Activated CD4-positive, CD25-positive, alpha-beta regulatory T cell (primary cell): ENCODE results near the gene C10orf105.

Experiments
- DNase-seq, 4 experiments: peaks; one replicate each; lab custom pipeline; 2025; lab: John Stamatoyannopoulos, UW

C10orf105 gene

GRCh38 chr10:71697938-71698709 is 21.5 kb downstream of the C10orf105 start:
- peak in 1 of 4 experiments; percentile 15 for DNase-seq

DNA sequence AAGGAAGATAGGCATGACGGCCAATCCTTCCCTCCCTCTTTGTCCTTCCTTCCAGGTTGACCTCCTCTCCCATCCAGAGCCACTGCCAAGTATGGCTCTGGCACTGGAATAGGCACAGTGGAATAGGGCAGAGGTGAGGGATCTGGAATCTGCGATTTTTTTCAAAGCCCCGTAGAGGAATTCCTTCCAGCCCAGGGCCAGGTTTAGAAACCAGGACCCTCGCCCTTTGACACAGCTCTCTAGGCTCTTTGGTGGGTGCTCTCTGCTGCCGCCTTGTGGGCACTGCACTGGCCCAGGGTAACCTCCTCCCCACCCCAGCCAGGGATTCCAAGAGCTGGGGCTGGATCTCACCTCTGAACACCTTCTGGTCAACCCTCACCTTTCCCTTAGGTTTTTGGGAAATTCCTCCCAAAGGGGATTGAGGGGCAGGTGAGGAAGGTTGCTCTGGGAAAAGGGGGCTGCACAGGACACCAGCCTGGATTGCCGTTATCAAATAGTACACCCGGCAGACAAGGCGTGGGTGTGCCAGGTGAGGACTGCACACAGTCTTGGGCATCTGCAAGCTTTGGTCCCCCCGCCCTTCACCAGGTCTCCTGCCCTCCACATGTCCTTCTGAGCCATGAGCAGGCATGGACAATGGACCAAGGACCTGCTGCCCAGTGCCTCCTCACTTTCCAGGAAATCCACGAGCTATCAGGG is 22.8 kb downstream of the C10orf105 start:
- DNase-seq: peak; percentile 22 to 50 (median 43)

DNA sequence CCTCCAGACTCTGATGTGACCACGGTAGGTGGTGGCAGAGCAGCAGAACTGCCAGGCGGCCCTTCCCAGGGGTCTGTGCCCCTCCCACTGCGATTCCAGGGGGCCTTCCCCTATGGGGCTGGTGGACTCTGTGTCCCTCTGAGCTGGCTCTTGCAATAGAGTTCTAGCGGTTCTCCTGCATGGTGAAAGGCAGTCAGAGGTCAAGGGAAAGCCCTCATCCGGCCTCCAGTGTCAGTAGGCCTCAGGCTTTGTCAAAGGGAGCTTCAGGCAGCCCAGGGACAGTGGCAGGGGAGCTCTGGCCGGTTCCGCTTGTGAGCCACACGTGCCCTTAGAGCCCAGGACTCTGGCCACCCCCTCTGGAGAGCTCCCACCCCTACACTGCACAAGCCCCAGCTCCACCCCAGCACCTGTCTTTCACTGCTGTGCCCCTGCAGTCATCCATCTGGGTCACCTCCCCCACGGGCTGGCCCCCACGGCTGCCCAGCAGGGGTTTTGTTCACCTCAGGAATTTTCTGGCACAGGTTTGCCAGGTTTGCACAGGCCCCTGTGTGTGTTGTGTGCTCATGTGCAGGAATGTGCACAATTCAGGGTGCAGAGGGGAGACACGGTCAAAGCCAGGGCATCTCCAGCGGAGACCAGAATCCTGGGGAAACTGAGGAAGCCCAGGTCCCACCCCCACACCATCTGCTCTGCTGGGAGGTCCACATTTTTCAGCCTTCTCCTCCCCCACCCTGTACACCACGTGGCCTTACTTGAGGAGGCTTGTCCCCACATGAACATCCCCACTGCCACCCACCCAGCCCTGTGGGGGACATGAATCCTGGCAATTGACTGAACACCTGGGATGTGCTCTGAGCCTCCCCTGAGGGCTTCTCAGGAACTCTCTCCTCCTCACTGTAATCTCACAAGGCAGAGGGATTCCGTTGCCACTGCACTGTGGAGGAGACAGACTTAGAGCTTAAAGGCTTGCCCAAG is 23.8 kb downstream of the C10orf105 start:
- DNase-seq: no peak

GRCh38 chr10:71694567-71694968 is 25.0 kb downstream of the C10orf105 start:
- DNase-seq: peak in 3 of 4 experiments; percentile 8 to 18 (median 12)

DNA sequence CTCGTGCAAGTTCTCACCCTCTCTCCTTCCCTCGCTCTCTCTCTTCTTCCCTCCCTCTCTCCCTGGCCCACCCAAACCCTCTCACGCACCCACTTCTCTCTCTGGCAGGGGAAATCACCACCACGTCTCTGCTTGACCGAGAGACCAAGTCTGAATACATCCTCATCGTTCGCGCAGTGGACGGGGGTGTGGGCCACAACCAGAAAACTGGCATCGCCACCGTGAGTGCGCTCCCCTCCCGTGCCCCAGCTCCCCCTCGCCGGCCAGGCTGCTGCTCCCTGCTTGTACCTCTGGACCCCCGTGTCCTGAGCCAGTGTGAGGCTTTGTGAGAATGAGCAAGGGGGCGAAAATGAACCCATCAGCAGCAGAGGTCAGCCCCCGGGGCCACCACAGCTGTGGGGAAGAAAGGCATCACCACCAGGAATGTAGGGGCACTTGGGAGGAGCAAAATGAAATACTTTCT is 25.5 kb downstream of the C10orf105 start:
- no peak for DNase-seq

DNA sequence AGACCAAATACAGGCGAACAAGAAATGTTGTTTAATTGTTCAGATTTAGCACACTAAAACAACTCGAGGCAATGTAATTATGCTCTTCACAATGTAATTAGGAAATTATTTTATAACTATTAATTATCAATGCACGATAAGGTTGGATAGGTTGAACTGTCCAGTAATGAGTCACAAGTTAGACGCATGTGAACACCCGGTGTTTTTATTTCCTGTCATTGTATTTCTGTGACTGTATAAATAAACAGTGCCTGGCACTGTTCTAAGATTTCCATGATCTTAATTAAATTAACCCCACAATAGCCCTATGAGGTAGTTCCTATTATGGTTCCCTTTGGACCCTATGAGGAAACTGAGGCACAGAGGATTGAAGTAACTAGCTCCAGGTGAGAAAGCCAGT is 26.2 kb downstream of the C10orf105 start:
- DNase-seq: no peak

GRCh38 chr10:71692598-71693306 is 26.8 kb downstream of the C10orf105 start:
- no peak for DNase-seq

DNA sequence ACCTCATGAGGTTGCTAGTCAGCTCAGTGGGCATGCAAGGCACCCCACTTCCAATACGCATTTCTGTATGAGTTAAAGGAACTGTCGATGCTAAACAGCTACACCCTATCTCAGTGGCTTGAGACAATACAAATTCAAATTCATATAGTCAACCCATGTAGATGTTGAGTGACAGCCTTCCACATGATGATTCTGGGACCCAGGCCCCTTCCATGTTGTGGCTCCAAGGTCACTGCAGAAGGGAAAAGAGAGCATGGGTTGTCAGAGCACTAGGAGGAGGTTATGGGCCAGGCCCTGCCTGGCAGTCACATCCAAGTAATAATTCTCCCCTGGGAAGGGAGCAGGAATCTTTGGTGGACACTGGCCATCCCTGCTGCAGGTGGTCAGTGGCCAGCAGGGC is 28.2 kb downstream of the C10orf105 start:
- no peak for DNase-seq

DNA sequence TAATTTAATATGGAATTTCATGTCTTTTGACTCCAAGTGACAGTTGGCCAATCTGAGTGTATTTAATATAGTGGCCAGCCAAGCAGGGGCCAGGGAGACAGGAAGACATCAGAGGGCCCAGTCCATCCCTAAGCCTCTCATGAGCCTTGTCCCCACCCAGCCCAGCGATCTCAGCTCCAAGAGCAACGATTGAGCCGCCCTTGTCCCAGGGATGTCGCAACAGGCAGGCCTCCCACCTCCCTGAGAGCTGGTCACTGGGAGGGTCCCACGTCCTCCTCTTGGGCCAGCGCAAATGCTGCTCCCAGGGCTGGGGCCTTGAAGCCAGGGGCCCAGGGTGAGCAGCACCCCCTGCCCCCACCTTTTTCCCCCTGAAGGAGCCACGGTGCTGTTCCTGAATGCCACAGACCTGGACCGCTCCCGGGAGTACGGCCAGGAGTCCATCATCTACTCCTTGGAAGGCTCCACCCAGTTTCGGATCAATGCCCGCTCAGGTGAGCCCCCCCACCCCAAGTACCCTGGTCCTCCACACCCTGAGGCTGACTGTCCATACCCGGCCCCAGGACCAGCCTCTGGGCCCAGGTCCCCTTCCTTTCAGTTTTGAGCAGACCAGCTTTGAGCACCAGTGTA is 29.4 kb downstream of the C10orf105 start:
- DNase-seq: no peak

DNA sequence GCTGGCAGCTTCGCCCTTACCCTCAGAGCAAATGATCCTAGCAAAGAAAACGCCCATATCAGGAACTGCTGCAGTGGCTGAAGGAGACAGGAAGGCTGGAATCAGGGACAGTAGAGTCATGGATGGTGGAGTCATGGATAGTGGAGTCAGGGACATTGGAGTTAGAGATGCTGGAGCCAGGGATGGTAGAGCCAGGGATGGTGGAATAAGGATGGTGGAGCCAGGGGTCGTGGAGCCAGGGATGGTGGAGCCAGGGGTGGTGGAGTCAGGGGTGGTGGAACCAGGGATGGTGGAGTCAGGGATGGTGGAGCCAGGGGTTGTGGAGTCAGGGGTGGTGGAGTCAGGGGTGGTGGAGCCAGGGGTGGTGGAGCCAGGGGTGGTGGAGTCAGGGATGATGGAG is 31.3 kb downstream of the C10orf105 start:
- no peak for DNase-seq

DNA sequence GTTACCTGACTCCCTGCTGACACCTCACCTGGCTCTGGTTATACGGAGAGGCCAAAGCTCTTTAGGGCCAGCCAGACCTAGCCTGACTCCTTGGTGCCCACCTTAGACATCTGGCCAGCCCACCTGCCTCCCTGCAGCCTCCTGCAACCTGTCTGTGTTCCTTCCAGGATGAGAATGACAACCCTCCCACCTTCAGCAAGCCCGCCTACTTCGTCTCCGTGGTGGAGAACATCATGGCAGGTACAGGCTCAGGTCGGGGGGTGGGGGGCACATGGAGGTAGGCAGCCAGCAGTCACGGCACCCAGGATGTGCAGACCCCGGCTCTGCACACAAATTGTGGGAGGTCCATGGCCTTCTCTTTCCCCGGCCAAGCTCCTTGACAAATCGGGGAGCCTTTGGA is 32.1 kb downstream of the C10orf105 start:
- no peak for DNase-seq

GRCh38 chr10:71687077-71687476 is 32.5 kb downstream of the C10orf105 start:
- no peak for DNase-seq

- DNase-seq: no peak
These were observed 33.9 kb downstream of the C10orf105 start for GRCh38 chr10:71685554-71686232.

GRCh38 chr10:71684356-71685173 is 35.0 kb downstream of the C10orf105 start:
- no peak for DNase-seq

DNA sequence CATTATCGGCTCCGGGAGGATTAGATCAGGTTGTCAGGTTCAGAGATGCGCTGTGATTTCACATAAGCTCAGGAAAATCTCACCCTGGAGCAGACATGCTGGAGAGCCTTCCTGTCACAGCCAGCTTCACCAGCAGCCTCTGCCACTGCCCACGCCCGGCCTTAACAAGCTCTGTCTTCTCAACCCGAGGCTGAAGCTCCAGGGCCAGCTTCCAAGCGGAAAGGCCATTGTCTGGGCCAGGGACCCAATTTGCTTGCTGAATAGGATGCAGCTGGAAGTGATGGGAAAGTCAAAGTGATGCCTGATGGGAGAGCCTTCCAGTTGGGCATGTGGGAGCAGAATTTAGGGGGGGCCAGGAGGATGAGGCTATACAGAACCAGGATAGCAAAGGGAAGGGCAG is 36.3 kb downstream of the C10orf105 start:
- DNase-seq: no peak

- DNase-seq: no peak
These were observed 37.6 kb downstream of the C10orf105 start for GRCh38 chr10:71681977-71682376.

GRCh38 chr10:71679425-71679824 is 40.2 kb downstream of the C10orf105 start:
- DNase-seq: no peak

DNA sequence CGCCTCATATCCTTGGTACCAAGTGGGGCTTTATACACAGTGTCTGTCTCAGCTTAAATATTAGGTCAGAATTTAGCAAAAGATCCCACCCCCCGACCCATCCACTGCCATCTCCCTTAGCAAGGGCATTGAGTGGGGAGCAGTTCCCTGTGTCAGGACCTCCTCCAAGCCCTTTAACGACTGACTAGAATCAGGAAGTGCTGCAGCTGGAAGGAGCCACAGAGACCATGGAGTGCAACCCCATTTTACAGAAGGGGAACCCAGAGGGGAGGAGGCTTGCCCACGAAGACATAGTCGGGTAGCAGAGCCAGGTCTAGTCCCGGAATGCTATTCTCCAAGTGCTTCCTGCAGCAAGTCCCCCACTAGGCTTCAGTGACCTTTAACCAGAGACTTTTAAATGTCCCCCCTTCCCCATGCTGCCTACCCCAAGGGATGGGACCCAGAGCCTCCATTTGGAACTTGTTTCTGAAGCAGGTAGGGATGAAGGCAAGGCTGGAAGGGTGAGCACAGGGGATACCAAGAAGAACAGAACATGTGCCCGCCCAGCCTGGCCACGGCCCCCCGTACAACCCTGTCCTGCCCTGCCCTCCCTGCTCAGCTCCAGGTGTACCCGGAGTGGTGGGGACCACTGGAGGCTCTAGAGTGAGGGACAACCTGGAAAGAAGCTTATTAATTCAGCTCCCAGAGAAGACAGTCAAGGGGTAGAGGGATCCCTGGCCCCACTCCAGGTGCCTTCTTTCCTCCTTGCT is 41.3 kb downstream of the C10orf105 start:
- DNase-seq: no peak

DNA sequence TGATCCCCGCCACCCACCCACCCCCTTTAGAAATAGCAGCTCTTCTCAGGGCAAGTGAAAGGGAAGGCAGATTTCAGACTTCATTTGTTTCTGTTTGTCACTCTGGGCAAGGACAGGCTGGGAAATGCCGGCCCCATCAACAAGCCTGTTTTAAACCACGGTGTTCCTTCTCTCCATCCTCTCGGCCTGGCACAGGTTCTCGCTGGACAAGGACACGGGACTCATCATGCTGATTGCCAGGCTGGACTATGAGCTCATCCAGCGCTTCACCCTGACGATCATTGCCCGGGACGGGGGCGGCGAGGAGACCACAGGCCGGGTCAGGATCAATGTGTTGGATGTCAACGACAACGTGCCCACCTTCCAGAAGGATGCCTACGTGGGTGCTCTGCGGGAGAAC is 42.3 kb downstream of the C10orf105 start:
- no peak for DNase-seq
